MCF 10A (cell line): ENCODE data around the gene FAM240B. TPM values are rescaled to one million over a fixed set of nuclear protein-coding genes. Genes with fewer than 3 reads are reported as not detected.

Experiments used
- BruUV-seq: library from RNA; stranded (reverse); fragments of 400-500 nt; replicated peaks from 2 replicates; lab custom pipeline; 2021; lab: Mats Ljungman, UMichigan
- CTCF ChIA-PET: fragments of 300-600 bp; sonication (Branson Sonifier 250); formaldehyde crosslinking; extraction: SDS; loops from one replicate; lab custom pipeline; 2021; ENCODE audit warnings: antibody characterized with exemption, inconsistent platforms; lab: Yijun Ruan, JAX
- POLR2A ChIA-PET: fragments of 300-600, 350-650 bp; sonication (Branson Sonifier 250); formaldehyde crosslinking; extraction: SDS; loops from one replicate; lab custom pipeline; 2020; ENCODE audit warnings: antibody characterized with exemption, inconsistent platforms; lab: Yijun Ruan, JAX
- DNase-seq: peaks from one replicate; pipeline ENCODE4 v3.0.0-alpha.2; 2018; ENCODE audit not compliant: unreplicated experiment
- H3K27ac Mint-ChIP-seq: one replicate; pipeline ENCODE4 v1.8.0; 2022; ENCODE audit warnings: mild to moderate bottlenecking, low read depth, mixed read lengths; ENCODE audit not compliant: unreplicated experiment
- H3K27me3 Mint-ChIP-seq: one replicate; pipeline ENCODE4 v1.8.0; 2022; ENCODE audit warnings: mixed read lengths; ENCODE audit not compliant: insufficient read depth, unreplicated experiment
- H3K36me3 Mint-ChIP-seq: one replicate; pipeline ENCODE4 v1.8.0; 2022; ENCODE audit warnings: mild to moderate bottlenecking, moderate library complexity, mixed read lengths; ENCODE audit not compliant: insufficient read depth, unreplicated experiment
- H3K4me1 Mint-ChIP-seq: one replicate; pipeline ENCODE4 v1.8.0; 2022; ENCODE audit warnings: mixed read lengths; ENCODE audit not compliant: insufficient read depth, unreplicated experiment
- H3K4me3 Mint-ChIP-seq: one replicate; pipeline ENCODE4 v1.8.0; 2022; ENCODE audit warnings: mild to moderate bottlenecking, moderate library complexity, mixed read lengths; ENCODE audit not compliant: unreplicated experiment
- H3K9me3 Mint-ChIP-seq: one replicate; pipeline ENCODE4 v1.8.0; 2022; ENCODE audit warnings: mixed read lengths; ENCODE audit not compliant: unreplicated experiment
- intact Hi-C: fragments of 100-400 bp; cut with micrococcal nuclease; formaldehyde crosslinking; loops from 2 replicates; pipeline ENCODE4 v1.14.1; 2022
- total RNA-seq: library from RNA; stranded (reverse); gene quantifications from 2 replicates; pipeline ENCODE4 v1.2.3, GENCODE V29; 2022
- TF ChIP-seq, protein P1 (sequence below): fragments of 200-600 bp; IDR thresholded peaks from one replicate; pipeline ENCODE4 v1.8.0; 2022; ENCODE audit warnings: antibody characterized with exemption, mild to moderate bottlenecking; ENCODE audit not compliant: unreplicated experiment

FAM240B gene
- total RNA-seq, 1 experiment from 2014 or later = not detected

DNA sequence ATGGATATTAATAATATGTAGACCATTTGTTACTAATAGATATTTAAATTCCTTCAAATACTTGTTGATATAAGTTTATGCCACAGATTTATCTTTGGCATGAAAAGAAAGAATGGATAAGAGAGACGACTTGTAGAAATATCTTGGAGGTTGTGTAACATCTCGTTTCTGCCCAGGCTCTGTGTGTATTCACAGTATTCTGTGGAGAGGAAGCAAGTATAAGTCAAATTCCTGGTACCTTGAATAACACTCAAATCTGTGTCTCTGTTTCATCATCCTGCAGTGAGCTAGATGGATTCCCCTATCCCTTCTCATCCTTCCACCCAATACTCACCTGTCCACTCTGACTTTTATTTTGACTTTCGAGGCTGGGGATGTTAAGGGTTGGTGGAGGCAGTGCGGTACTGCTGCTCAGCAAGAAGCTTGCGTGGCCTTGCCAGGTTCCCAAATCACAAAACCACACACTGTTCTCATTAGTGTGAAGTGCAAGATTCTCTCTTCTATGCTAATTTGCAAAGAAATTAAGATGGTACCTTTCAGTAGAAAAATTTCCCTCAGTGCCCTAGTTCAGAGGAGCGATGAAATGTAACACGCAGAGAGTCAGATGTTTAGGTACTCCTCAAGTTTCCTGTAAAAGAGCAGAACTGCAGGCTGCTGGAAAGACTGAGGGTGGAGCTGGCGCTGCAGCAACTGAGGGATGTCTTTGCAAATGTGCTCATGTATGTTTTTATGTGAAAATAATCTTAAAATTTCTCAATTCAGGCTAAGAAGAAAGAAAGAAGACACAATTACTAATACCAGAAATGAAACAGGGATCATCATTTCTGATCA lies 57.0 kb downstream of the FAM240B start:
- intact Hi-C loops = no loop called here
- no peak overlapping the region for H3K4me3 Mint-ChIP-seq
- no peaks in the 10 kb centered on the region for H3K4me1 Mint-ChIP-seq
- no peaks in the 10 kb centered on the region for H3K36me3 Mint-ChIP-seq
- no peak overlapping the region for H3K27ac Mint-ChIP-seq
- BruUV-seq = no TSS peak
- TF ChIP-seq, protein P1, sequence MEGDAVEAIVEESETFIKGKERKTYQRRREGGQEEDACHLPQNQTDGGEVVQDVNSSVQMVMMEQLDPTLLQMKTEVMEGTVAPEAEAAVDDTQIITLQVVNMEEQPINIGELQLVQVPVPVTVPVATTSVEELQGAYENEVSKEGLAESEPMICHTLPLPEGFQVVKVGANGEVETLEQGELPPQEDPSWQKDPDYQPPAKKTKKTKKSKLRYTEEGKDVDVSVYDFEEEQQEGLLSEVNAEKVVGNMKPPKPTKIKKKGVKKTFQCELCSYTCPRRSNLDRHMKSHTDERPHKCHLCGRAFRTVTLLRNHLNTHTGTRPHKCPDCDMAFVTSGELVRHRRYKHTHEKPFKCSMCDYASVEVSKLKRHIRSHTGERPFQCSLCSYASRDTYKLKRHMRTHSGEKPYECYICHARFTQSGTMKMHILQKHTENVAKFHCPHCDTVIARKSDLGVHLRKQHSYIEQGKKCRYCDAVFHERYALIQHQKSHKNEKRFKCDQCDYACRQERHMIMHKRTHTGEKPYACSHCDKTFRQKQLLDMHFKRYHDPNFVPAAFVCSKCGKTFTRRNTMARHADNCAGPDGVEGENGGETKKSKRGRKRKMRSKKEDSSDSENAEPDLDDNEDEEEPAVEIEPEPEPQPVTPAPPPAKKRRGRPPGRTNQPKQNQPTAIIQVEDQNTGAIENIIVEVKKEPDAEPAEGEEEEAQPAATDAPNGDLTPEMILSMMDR = peak; percentile 28
- DNase-seq = peak; percentile 25
- ChIA-PET POLR2A (no interaction called here), CTCF (interaction anchor here (0.6 to 1.1 kb wide), 4 partner anchors 21 to 895 kb away, joined by 3 to 6 read pairs (median 4); no protein-coding TSS in a partner anchor)
- no peaks in the 10 kb centered on the region for H3K27me3 Mint-ChIP-seq
- no peaks in the 10 kb centered on the region for H3K9me3 Mint-ChIP-seq

DNA sequence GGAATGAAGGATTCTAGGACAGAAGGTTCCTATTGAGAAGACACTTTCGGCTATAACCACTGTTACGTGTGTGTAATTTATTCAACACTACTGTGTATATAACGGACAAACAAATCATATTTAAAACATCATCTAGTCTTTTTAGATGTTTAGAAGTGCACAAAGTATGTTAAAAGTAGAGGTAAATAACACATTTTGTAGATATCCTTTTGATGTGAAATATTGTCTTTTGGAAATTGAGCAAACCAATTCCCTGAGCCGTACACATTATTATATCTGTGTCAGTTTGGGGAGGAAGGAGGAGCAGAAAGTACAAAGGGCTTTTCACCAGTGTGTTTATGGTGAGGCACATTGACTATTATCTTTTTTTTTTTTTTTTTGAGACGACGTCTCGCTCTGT lies 60.4 kb downstream of the FAM240B start:
- TF ChIP-seq, protein P1 = no peak
- ChIA-PET POLR2A (no interaction called here), CTCF (interaction anchor here (1.0 kb wide), 1 partner anchor 18 kb away, joined by 3 read pairs; no protein-coding TSS in a partner anchor)
- Mint-ChIP-seq H3K4me1 (no peaks in the 10 kb centered on the region), H3K9me3 (no peaks in the 10 kb centered on the region), H3K36me3 (no peaks in the 10 kb centered on the region), H3K27me3 (peaks cover 27% of the 10 kb centered on the region), H3K27ac (no peak overlapping the region), H3K4me3 (no peak overlapping the region)
- BruUV-seq = no TSS peak
- DNase-seq = no peak
- intact Hi-C loops = no loop called here

DNA sequence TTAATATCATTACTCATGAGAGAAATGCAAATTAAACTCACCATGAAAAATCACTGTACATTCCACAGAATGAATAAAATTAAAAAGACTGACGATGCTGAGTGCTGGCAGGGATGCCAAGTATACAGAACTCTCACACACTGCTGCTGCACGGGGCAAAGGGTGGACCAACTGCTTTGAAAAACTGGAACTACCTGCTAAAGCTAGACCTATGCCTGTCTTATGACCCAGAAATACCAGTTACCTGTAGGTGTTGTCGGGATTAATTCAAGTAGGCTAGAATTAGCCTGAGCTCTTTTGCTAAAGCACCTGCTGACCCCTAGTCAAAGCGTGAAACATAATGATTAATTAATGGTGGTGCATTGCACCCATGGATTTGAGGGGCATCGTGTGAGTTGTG lies 63.0 kb downstream of the FAM240B start:
- TF ChIP-seq, protein P1 = no peak
- no peak overlapping the region for H3K4me3 Mint-ChIP-seq
- H3K27ac Mint-ChIP-seq = no peak overlapping the region
- ChIA-PET POLR2A (no interaction called here), CTCF (no interaction called here)
- H3K36me3 Mint-ChIP-seq = no peaks in the 10 kb centered on the region
- no peaks in the 10 kb centered on the region for H3K4me1 Mint-ChIP-seq
- no TSS peak for BruUV-seq
- H3K9me3 Mint-ChIP-seq = no peaks in the 10 kb centered on the region
- intact Hi-C loops = no loop called here
- peaks cover 27% of the 10 kb centered on the region for H3K27me3 Mint-ChIP-seq
- no peak for DNase-seq

DNA sequence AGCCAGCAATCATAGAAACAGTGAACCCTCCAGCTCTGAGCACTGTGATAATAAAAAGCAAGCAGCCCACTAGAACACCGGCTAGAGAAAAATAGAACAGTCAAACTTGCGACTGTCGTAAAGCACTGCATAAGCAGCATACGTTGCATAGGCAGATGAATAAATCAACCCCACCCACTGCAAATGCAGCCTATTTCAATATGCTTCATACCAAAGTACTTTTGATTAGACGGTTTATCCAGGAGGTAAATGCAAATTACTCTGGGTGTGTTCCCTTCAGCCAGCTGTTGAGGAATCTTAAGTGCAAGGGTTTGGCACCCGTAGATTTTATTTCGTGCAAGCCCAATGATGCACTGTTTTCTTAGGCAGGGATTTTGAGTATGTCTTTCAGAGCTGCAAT lies 67.4 kb downstream of the FAM240B start:
- no peaks in the 10 kb centered on the region for H3K4me1 Mint-ChIP-seq
- no peak overlapping the region for H3K27ac Mint-ChIP-seq
- no peaks in the 10 kb centered on the region for H3K36me3 Mint-ChIP-seq
- peaks cover 22% of the 10 kb centered on the region for H3K27me3 Mint-ChIP-seq
- ChIA-PET CTCF (no interaction called here), POLR2A (no interaction called here)
- no peak for DNase-seq
- intact Hi-C loops = no loop called here
- TF ChIP-seq, protein P1 = no peak
- no peaks in the 10 kb centered on the region for H3K9me3 Mint-ChIP-seq
- no TSS peak for BruUV-seq
- no peak overlapping the region for H3K4me3 Mint-ChIP-seq
